IPS-15b (cell line): ENCODE measurements around the gene NRP2.

Experiments used
- H3K27me3 ChIP-seq: one replicate; pipeline ENCODE4 v1.6.1; 2013; ENCODE audit warnings: low read length; ENCODE audit not compliant: control insufficient read depth, insufficient read depth
- H3K36me3 ChIP-seq: one replicate; pipeline ENCODE4 v1.6.1; 2013; ENCODE audit warnings: low read length; ENCODE audit not compliant: control insufficient read depth, insufficient read depth
- H3K4me1 ChIP-seq: one replicate; pipeline ENCODE4 v1.6.1; 2013; ENCODE audit warnings: mild to moderate bottlenecking, low read length; ENCODE audit not compliant: control insufficient read depth, insufficient read depth
- H3K4me3 ChIP-seq: one replicate; pipeline ENCODE4 v1.5.1; 2013; ENCODE audit warnings: low read depth, low read length
- H3K9ac ChIP-seq: one replicate; pipeline ENCODE4 v1.6.1; 2013; ENCODE audit warnings: low read depth, mild to moderate bottlenecking, low read length
- H3K9me3 ChIP-seq: one replicate; pipeline ENCODE4 v1.6.1; 2013; ENCODE audit warnings: mild to moderate bottlenecking, low read length; ENCODE audit not compliant: control insufficient read depth, insufficient read depth

Gene NRP2

GRCh38 chr2:205754924-205755321 lies 72.6 kb downstream of the NRP2 start:
- no peaks in the 10 kb centered on the region for H3K9me3 ChIP-seq
- H3K4me3 ChIP-seq, result no peak overlapping the region
- H3K27me3 ChIP-seq, result no peaks in the 10 kb centered on the region
- H3K36me3 ChIP-seq, result peaks cover 9% of the 10 kb centered on the region
- no peak overlapping the region for H3K9ac ChIP-seq
- H3K4me1 ChIP-seq, result no peaks in the 10 kb centered on the region

- H3K9ac ChIP-seq, result no peak overlapping the region
- no peaks in the 10 kb centered on the region for H3K27me3 ChIP-seq
- H3K9me3 ChIP-seq, result no peaks in the 10 kb centered on the region
- peaks cover 9% of the 10 kb centered on the region for H3K36me3 ChIP-seq
- H3K4me1 ChIP-seq, result no peaks in the 10 kb centered on the region
- H3K4me3 ChIP-seq, result no peak overlapping the region
Observed at GRCh38 chr2:205755923-205756322, 73.6 kb downstream of the NRP2 start.

- H3K9me3 ChIP-seq, result no peaks in the 10 kb centered on the region
- H3K4me1 ChIP-seq, result no peaks in the 10 kb centered on the region
- H3K4me3 ChIP-seq, result no peak overlapping the region
- H3K27me3 ChIP-seq, result no peaks in the 10 kb centered on the region
- no peak overlapping the region for H3K9ac ChIP-seq
- peaks cover 9% of the 10 kb centered on the region for H3K36me3 ChIP-seq
Observed at GRCh38 chr2:205757271-205757670, 75.0 kb downstream of the NRP2 start.

- Histone ChIP-seq H3K27me3 (no peaks in the 10 kb centered on the region), H3K36me3 (peaks cover 6% of the 10 kb centered on the region), H3K9ac (no peak overlapping the region), H3K4me3 (no peak overlapping the region), H3K4me1 (no peaks in the 10 kb centered on the region), H3K9me3 (no peaks in the 10 kb centered on the region)
Observed at GRCh38 chr2:205758051-205758450, 75.8 kb downstream of the NRP2 start.

GRCh38 chr2:205758500-205758899 lies 76.2 kb downstream of the NRP2 start:
- Histone ChIP-seq H3K27me3 (no peaks in the 10 kb centered on the region), H3K9me3 (no peaks in the 10 kb centered on the region), H3K36me3 (peaks cover 3% of the 10 kb centered on the region), H3K4me3 (no peak overlapping the region), H3K9ac (no peak overlapping the region), H3K4me1 (no peaks in the 10 kb centered on the region)

GRCh38 chr2:205759257-205759656 lies 77.0 kb downstream of the NRP2 start:
- H3K4me1 ChIP-seq, result peaks cover under 1% of the 10 kb centered on the region
- no peak overlapping the region for H3K4me3 ChIP-seq
- H3K9me3 ChIP-seq, result no peaks in the 10 kb centered on the region
- no peaks in the 10 kb centered on the region for H3K36me3 ChIP-seq
- H3K9ac ChIP-seq, result no peak overlapping the region
- no peaks in the 10 kb centered on the region for H3K27me3 ChIP-seq

GRCh38 chr2:205759732-205760131 lies 77.4 kb downstream of the NRP2 start:
- Histone ChIP-seq H3K27me3 (no peaks in the 10 kb centered on the region), H3K9ac (no peak overlapping the region), H3K36me3 (no peaks in the 10 kb centered on the region), H3K4me3 (no peak overlapping the region), H3K9me3 (no peaks in the 10 kb centered on the region), H3K4me1 (peaks cover 5% of the 10 kb centered on the region)

- H3K36me3 ChIP-seq, result no peaks in the 10 kb centered on the region
- no peaks in the 10 kb centered on the region for H3K27me3 ChIP-seq
- no peaks in the 10 kb centered on the region for H3K9me3 ChIP-seq
- no peak overlapping the region for H3K4me3 ChIP-seq
- no peak overlapping the region for H3K9ac ChIP-seq
- peaks cover 6% of the 10 kb centered on the region for H3K4me1 ChIP-seq
Observed at GRCh38 chr2:205760157-205760556, 77.9 kb downstream of the NRP2 start.

- H3K4me3 ChIP-seq, result no peak overlapping the region
- no peaks in the 10 kb centered on the region for H3K36me3 ChIP-seq
- no peaks in the 10 kb centered on the region for H3K27me3 ChIP-seq
- no peak overlapping the region for H3K9ac ChIP-seq
- peaks cover 6% of the 10 kb centered on the region for H3K4me1 ChIP-seq
- no peaks in the 10 kb centered on the region for H3K9me3 ChIP-seq
Observed at GRCh38 chr2:205761421-205761820, 79.1 kb downstream of the NRP2 start.

- Histone ChIP-seq H3K27me3 (no peaks in the 10 kb centered on the region), H3K36me3 (no peaks in the 10 kb centered on the region), H3K9me3 (no peaks in the 10 kb centered on the region), H3K4me3 (no peak overlapping the region), H3K4me1 (peaks cover 6% of the 10 kb centered on the region), H3K9ac (no peak overlapping the region)
Observed at GRCh38 chr2:205762881-205763280, 80.6 kb downstream of the NRP2 start.

- no peaks in the 10 kb centered on the region for H3K36me3 ChIP-seq
- H3K9me3 ChIP-seq, result no peaks in the 10 kb centered on the region
- H3K9ac ChIP-seq, result no peak overlapping the region
- peak overlapping the region; percentile 73 for H3K4me3 ChIP-seq
- peaks cover 6% of the 10 kb centered on the region for H3K4me1 ChIP-seq
- H3K27me3 ChIP-seq, result no peaks in the 10 kb centered on the region
Observed at GRCh38 chr2:205763708-205764211, 81.5 kb downstream of the NRP2 start.

GRCh38 chr2:205764270-205764746 lies 82.0 kb downstream of the NRP2 start:
- Histone ChIP-seq H3K9ac (no peak overlapping the region), H3K27me3 (no peaks in the 10 kb centered on the region)

More at GRCh38 chr2:205764270-205764746, 82.0 kb downstream of the NRP2 start:
- peaks cover 6% of the 10 kb centered on the region for H3K4me1 ChIP-seq
- H3K36me3 ChIP-seq, result no peaks in the 10 kb centered on the region
- no peaks in the 10 kb centered on the region for H3K9me3 ChIP-seq
- peak overlapping the region; percentile 73 for H3K4me3 ChIP-seq
